GM18499 (cell line): ENCODE results near the gene KRT9.
"Not testable (repeated sequence)": the region's sequence is repeated elsewhere in the genome, so short reads cannot be mapped to it uniquely, and the experiment has no call there.

Source experiments
- ATAC-seq: cut with Tn5 transposase; IDR thresholded peaks from one replicate; pipeline ENCODE4 v1.9.1; 2021; ENCODE audit warnings: moderate number of reproducible peaks; ENCODE audit not compliant: insufficient read depth, unreplicated experiment

Gene KRT9, protein sequence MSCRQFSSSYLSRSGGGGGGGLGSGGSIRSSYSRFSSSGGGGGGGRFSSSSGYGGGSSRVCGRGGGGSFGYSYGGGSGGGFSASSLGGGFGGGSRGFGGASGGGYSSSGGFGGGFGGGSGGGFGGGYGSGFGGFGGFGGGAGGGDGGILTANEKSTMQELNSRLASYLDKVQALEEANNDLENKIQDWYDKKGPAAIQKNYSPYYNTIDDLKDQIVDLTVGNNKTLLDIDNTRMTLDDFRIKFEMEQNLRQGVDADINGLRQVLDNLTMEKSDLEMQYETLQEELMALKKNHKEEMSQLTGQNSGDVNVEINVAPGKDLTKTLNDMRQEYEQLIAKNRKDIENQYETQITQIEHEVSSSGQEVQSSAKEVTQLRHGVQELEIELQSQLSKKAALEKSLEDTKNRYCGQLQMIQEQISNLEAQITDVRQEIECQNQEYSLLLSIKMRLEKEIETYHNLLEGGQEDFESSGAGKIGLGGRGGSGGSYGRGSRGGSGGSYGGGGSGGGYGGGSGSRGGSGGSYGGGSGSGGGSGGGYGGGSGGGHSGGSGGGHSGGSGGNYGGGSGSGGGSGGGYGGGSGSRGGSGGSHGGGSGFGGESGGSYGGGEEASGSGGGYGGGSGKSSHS

DNA sequence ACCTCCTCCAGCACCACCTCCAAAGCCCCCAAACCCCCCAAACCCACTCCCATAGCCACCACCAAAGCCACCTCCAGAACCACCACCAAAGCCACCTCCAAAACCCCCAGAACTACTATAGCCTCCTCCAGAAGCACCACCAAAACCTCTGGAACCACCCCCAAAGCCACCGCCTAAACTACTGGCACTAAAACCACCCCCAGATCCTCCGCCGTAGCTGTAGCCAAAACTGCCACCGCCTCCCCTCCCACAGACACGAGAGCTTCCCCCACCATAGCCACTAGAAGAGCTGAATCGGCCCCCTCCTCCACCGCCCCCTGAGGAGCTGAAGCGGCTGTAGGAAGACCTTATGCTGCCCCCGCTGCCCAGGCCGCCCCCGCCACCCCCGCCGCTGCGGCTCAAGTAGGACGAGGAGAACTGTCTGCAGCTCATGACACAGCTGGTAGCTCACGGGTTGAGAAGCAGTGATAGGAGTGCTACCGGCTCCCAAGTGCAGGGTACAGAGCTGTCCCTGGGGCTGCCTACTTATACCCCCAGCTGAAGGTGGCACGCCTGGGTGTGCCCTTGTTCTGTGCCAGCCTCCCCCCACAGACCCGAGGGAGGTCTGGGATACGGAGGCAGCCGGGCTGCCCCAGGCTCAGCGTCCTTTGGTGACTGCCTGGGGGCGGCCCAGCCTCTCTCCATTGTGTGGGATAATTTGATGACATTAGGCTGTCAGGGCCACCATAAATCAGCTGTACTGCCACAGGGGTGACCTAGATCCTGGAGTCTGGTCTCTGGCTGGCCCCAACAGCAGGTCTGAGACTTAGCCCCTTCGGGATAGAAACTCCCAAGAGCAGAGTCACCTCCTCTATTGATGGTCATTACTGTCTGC is at the start of gene KRT9:
KRT9 (minus strand) TSS at position 499 of the 874 bp plus-strand sequence; CDS start at position 432, 67 bp downstream.
- ATAC-seq, result no peak

DNA sequence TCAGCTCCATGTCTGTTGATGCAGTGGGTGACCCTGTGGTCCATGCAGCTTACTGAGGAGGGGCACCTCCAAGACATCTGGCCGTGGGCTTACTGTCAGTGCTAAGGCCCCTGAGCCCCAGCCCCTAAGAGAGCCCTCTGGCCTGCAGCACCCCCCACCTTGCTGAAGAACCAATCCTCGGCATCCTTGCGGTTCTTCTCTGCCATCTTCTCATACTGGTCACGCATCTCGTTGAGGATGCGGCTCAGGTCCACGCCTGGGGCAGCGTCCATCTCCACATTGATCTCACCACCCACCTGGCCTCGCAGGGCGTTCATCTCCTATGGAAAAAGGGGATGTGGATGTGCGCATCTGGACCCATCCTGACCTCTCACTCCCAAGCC is 49.6 kb upstream of the KRT9 start:
- ATAC-seq, result not testable (repeated sequence)

DNA sequence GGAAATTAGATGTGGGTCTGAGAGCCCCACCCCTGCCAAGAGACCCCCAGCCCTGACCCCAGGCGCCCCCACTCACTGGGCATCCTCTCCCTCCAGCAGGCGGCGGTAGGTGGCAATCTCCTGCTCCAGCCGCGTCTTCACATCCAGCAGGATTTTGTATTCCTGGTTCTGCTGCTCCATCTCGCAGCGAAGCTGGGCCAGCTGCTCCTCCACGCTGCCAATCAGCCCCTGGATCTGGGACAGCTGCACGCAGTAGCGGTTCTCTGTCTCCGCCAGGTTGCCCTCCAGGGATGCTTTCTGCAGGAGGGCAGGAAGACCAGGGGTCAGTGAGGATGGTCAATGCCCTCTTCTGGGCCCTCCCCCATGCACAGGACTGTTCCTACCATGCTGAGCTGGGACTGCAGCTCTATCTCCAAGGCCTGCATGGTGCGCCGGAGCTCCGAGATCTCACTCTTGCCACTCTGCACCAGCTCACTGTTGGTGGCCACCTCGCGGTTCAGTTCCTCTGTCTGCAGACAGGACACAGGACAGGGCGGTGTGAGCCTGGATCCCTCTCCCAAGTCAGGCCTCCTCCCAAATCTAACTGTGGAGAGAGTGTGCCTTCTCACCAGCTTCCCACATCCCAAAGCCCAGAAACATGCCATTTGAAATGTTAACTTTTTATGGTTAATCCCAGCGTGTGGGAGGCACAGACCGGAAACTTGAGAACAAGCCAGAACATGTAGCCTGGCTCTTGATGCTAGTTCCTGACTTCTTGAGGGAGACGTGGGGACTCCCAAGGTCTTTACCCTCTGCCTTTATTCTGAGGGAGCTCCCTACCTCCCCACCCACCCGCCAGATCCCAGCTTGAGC is 49.0 kb upstream of the KRT9 start:
- ATAC-seq, result no peak

DNA sequence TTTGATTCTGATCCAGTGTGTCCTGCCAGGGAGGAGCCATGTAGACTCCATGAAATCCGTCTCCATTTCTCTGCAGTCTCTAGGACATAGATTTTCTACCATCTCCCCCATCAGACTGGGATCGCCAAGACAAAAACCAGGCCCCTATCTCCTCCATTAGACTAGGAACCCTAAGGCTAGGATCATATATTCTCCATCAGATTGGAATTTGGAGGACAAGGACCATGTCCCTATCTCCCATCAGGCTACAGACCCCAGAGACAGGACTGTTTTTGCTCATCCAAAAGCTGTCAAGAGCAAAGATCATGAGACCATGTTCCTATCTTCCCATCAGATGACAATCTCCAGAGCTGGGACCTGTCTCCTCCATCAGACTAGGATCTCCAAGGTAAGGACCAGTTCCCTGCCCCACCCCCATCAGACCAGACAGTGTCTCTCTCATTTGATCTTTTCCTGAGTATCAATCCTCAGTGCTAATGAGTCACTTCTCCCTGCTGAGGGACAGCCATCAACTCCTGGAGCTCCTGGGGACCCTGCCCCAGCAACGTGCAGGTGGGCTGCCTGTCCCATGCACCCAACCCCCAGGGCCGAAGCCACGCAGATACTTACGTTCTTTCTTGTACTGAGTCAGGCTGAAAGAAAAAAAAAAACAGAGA is 48.2 kb upstream of the KRT9 start:
- not testable (repeated sequence) for ATAC-seq

DNA sequence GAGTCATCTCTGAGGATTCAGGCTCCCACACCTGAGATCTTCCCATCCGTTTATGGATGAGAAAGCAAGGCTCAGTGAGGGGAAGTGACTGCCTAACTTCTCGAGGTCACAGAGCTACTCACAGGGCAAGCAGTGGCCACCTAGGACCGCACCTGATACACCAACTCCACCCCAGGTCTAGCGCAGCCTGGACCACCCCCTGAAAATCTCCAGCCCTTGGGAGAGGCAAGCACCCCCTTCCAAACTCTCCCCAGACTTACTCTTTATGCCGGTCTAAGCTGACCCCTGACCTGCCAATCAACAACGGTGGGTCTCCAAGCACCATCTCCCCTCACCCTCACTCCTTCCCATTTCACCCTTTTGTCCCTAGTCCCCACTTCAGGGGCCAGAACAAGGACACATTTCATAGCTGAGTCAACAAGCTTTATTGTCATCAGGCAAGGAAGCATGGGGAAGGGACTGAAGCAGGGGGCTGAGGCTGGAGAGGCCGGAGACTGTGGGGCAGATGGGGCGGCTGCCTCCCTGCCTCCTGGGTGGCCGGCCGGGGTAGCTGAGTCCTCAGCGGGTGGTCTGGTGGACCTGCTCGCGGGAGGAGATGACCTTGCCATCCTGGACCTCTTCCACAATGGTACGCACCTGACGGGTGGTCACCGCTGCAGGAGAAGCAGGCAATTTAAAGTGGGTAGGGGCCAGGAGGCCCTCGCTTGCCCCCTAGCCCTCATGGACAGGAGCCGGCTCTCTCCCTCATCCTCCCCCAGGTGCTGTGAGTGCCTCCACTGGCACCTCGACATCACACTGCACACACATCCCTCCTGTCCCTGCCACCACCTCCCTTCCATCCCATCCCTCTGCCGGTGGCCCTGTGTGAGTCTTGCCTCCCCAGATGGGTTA is 47.4 kb upstream of the KRT9 start:
- no peak for ATAC-seq

DNA sequence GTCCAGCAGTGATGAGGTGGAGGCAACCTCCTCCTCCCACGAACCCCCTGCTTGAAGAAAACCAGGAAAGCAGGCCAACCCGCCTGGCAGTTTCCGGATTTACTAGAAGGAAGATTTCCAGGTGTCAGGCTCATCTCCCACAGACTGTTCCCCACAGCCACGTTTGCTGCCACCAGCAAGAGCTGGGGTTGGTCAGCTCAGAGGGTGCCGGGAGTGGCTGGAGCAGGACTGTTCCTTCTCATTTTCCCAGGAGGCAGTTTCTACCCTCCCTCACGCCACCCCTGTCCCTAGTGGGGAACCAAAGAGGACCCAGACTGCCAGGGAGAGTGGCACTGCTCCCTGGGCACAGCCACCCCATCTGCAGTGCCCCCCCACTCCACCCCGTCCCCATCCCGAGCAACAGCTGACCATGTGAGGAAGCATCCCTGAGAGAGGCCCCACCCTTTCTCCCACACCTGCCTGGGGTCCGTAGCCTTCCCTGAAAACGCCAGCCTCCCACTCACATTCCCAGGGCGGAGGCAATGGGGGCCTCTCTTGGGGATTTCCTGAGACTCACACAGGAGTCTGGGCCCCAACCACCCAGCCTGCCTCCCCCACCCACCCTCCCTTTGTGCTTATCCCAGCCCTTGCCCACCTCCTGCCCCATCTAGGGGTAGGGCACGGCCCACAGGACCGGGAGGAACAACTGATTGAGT is 46.6 kb upstream of the KRT9 start:
- ATAC-seq, result no peak

DNA sequence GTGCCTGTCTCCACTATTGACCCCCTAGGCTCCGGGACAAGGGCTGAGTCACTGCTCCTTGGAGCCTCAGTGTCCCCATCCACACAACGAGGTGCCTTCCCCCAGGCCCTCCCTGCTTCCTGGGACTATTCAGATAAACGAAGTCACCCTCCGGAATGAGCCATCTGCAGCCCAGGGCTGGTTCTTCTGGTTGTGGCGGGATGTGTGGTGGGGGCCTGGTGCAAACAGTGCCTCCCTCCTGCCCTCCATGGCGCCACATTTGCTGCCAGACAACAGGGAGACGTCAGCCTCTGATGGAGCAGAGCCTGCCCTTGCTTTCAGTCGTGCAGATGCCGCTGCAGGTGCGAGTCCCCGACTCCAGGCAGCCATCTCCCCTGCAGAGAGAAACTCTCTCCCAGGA is 45.8 kb upstream of the KRT9 start:
- no peak for ATAC-seq

DNA sequence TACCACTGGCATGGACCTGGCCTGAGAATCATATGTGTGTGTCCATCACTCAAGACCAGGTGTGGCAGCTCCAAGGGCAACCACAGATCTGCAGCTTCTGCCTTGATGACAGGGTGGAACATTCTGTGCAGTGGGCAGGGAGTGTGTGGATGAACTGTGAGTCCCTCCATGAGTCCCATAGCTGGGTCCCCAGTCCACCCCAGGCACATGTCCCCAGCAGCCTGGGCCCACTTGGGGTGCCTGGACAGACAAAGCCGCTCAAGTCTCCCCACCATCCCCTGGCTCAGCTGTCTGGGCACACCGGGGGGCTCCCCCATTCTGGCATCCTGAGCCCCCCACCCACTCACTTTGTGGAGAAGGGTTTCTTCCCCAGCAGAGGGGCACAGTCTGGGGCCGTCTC is 45.3 kb upstream of the KRT9 start:
- no peak for ATAC-seq

DNA sequence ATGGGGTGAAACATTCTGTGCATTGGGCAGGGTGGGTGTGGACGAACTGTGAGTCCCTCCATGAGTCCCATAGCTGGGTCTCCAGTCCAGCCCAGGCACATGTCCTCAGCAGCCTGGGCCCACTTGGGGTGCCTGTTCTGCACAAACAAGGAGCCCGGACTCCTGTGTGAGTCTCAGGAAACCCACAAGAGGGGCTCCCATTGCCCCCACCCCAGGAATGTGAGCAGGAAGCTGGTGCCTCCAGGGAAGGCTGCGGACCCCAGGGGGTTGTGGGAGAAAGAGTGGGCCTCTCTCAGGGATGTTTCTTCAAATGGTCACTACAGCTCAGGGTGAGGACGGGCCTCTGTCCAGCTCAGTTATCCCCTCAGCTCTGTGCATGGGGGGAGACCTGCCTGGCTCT is 44.6 kb upstream of the KRT9 start:
- ATAC-seq, result not testable (repeated sequence)

DNA sequence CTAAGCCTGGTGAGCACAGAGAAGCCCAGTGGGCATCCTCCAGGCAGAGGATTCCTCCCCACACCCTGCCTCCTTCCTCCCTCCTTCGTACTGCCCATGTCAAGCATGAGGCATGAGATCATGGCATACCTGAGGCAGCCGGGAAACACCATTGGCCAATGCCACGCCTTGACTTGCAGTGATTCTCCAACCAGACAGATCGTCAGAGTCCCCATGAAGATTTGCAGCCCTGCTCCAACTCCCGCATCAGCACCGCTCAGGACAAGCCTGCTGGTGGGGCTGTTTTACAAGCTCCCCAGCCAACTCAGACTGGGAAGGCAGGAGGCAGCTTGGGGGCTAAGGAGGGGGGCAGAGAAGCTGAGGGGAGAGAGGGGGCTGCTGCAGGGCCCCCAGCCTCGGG is 43.6 kb upstream of the KRT9 start:
- no peak for ATAC-seq

DNA sequence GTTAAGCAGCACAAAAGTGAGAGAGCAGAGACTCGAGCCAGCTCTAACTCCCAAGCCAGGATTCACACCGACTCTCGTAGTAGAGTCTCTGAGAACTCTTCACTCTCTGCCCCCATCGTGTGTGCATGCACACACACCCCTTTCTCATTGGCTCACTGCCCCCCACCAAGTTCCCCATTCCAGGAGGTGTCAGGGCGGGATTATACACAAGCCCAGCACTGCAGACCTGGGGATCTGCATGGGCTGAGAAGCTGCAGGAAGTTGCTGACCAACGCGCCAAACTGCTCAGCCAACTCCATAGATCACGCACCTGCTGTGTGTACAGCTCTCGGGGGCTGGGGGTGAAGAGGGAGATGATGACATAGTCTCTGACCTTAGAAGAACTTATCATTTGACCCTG is 42.9 kb upstream of the KRT9 start:
- not testable (repeated sequence) for ATAC-seq

DNA sequence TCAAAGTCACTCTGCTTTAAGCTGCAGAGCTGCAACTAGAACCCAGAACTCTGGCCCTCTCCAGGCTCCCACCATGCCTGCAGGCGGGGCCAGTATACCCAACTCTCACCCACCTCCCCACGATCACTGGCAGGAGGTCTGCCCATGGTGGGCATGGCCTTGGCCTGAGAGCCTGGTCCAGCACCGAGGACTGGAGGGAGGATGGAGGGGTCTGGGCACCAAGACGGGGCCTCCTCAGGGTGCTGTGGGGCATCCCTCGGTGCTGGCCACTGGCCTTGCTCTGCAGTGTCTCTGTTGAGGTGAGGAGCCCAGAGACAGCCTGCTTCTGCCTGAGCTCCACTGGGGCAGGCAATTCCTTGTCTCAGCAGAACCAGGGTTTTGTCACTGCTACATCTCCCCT is 42.2 kb upstream of the KRT9 start:
- no peak for ATAC-seq

DNA sequence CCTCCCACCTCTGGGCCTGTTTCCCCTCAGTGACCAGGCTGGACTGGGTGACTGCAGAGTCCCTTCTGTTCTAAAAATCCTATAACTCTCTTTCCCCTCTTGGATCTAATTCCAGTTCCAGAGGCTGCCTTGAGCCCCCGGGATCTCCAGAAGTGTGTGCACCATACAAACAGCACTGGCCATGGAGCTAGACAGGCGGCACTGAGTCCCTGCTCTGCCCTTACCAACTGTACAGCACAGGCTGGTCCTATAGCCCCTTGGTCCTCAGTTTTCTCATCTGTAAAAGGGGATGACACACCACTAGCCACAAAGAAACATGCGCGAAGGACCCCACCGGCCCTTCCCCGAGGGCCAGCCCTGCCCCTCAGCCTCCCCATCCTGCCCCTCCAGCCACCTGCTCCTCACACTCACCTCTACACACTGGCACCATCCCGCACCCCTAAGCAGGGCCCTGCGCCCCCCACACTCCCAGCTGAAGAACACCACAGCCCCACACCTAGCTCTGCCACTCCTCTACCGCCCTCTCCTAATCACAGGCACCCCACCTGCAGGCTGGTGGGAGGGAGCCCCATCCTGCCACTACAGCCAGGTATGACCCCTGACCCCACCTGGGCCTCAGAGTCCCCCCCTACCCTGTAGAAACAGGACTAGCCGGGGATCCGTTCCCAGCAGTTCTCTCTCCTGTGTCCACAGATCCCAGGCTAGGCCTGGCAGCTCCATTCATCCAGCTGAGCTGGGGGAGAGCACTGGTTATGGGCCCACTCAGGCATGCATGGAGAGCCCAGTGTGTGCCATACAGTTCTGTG is 41.6 kb upstream of the KRT9 start:
- ATAC-seq, result no peak

DNA sequence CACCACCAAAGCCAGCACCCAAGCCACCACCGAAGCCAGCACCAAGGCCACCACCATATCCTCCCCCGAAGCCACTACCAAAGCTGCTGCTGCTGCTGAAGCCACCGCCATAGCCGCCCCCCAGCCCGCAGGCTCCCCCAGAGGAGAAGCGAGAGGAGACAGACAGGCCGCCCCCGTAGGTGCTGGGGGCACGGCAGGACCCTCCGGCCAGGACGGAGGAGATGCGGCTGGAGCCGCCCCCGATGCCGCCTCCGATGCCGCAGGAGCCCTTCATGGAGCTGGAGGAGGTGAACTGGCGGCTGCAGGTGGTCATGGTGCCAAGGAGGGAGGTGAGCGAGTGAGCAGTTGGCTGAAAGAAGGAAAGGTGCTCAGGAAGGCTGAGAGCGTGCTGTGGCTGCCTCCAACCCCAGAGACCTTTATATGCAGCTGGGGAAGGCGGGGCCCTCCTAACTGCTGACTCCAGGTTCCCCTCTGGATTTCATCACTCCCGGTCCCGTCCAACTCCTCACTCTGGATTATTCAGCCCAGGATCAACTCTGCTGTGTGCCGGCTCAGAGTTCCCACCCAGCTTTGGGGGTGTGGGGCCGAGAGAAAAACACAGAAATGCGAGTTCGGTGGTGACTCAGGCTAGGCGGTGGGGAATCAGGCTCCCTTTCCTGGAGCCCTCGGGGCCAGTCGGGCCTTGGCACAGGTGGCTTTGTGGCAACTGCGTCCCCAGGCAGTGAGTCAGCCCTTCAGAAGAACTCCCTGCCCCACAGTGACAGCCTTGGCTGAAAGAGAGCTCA is 40.7 kb upstream of the KRT9 start, which contains the start of gene KRT16:
KRT16 (minus strand) TSS at position 392 of the 785 bp plus-strand sequence; CDS start at position 313, 79 bp downstream.
- not testable (repeated sequence) for ATAC-seq

DNA sequence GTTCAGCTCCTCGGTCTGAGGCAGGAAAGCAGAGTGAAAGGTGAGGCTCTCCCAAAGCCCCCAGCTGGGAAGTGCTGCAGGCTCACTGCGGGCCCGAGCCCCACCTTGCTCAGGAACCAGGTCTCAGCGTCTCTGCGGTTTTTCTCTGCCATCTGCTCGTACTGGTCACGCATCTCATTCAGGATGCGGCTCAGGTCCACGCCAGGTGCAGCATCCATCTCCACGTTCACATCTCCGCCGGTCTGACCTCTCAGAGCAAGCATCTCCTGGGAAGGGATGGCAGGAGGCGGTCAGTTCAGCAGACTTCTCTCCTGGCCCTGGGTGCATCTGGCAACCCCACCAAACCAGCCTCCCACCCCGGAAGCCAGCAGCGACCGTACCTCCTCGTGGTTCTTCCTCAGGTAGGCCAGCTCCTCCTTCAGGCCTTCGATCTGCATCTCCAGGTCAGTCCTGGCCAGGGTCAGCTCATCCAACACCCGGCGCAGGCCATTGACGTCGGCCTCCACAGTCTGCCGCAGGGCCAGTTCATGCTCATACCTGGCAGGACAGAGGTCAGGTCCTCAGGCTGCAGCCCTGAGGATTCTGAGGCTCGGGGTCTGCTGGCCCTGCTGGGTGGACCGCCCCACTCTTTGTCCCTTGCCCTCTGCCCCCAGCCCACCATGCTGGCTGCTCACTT is 39.2 kb upstream of the KRT9 start:
- ATAC-seq, result no peak

DNA sequence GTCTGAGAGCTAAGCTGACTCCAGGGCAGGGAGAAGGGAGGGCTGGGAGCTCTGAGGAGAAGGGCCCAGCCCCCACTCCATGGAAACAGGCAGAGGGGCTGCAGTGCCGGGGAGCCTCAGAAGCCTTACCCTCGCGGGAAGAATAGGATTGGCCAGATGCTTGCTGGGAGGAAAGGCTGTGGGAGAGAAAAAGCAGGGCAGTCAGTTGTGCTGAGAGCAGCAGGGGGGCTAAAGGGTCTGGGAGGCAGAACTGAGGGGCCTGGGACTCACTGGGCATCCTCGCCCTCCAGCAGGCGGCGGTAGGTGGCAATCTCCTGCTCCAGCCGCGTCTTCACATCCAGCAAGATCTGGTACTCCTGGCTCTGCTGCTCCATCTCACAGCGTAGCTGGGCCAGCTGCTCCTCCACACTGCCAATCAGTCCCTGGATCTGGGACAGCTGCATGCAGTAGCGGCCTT is 38.2 kb upstream of the KRT9 start:
- not testable (repeated sequence) for ATAC-seq
